Stomach smooth muscle (tissue), 2 donors: ENCODE data around the gene SPC24.
"Not testable (repeated sequence)": the region's sequence is repeated elsewhere in the genome, so short reads cannot be mapped to it uniquely, and the experiment has no call there.

Source experiments
- H3K27ac ChIP-seq: one replicate; pipeline ENCODE4 v1.7.0; 2013; ENCODE audit warnings: mild to moderate bottlenecking, low read length, inconsistent platforms
- H3K27me3 ChIP-seq, 2 donors: one replicate each; pipeline ENCODE4 v1.7.0; 2013; ENCODE audit warnings: low read length in 2 of 2; ENCODE audit not compliant: insufficient read depth in 2 of 2, control insufficient read depth in 1 of 2
- H3K36me3 ChIP-seq, 2 donors: one replicate each; pipeline ENCODE4 v1.7.0; 2013; ENCODE audit warnings: low read length in 2 of 2; ENCODE audit not compliant: control insufficient read depth in 2 of 2, insufficient read depth in 2 of 2
- H3K4me1 ChIP-seq: one replicate; pipeline ENCODE4 v1.7.0; 2013; ENCODE audit warnings: low read length; ENCODE audit not compliant: control insufficient read depth, insufficient read depth
- H3K4me3 ChIP-seq, 2 donors: one replicate each; pipeline ENCODE4 v1.7.0; 2013; ENCODE audit warnings: low read length in 2 of 2
- H3K9ac ChIP-seq, 2 donors: one replicate each; pipeline ENCODE4 v1.7.0; 2013; ENCODE audit warnings: low read length in 2 of 2, mild to moderate bottlenecking in 1 of 2
- H3K9me3 ChIP-seq, 2 donors: one replicate each; pipeline ENCODE4 v1.7.0; 2013; ENCODE audit warnings: low read length in 2 of 2; ENCODE audit not compliant: control insufficient read depth in 2 of 2
- donor health status: healthy.
- donor health status: Pancreatic carcinoma.

The SPC24 gene

GRCh38 chr19:11123114-11123513 is 32.5 kb downstream of the SPC24 start:
- Histone ChIP-seq H3K27ac (no peak overlapping the region), H3K4me1 (peaks cover 4% of the 10 kb centered on the region), H3K36me3 (peaks cover 19 to 26% of the 10 kb centered on the region in 2 donors), H3K27me3 (no peaks in the 10 kb centered on the region), H3K9me3 (no peaks in the 10 kb centered on the region), H3K4me3 (no peak overlapping the region), H3K9ac (no peak overlapping the region)

DNA sequence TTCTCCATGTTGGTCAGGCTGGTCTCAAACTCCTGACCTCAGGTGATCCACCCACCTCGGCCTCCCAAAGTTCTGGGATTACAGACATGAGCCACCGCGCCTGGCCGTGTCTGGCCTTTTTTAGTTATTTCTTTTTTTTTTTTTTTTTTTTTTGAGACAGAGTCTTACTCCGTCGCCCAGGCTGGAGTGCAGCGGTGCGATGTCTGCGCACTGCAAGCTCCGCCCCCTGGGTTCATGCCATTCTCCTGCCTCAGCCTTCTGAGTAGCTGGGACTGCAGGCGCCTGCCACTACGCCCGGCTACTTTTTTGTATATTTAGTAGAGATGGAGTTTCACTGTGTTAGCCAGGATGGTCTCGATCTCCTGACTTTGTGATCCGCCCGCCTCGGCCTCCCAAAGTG is 33.6 kb downstream of the SPC24 start:
- not testable (repeated sequence) for H3K9ac ChIP-seq, H3K4me3 ChIP-seq, H3K27ac ChIP-seq, H3K4me1 ChIP-seq, H3K9me3 ChIP-seq, H3K27me3 ChIP-seq
- peaks cover 18 to 27% of the 10 kb centered on the region in 2 donors for H3K36me3 ChIP-seq

GRCh38 chr19:11116507-11116906 is 39.1 kb downstream of the SPC24 start:
- Histone ChIP-seq H3K4me3 (no peak overlapping the region), H3K9ac (no peak overlapping the region), H3K9me3 (no peaks in the 10 kb centered on the region), H3K27ac (no peak overlapping the region), H3K36me3 (peaks cover 31 to 49% of the 10 kb centered on the region in 2 donors), H3K4me1 (no peaks in the 10 kb centered on the region), H3K27me3 (no peaks in the 10 kb centered on the region)

GRCh38 chr19:11115895-11116446 is 39.6 kb downstream of the SPC24 start:
- H3K4me3 ChIP-seq, result no peak overlapping the region
- H3K4me1 ChIP-seq, result no peaks in the 10 kb centered on the region
- no peak overlapping the region for H3K27ac ChIP-seq
- no peak overlapping the region for H3K9ac ChIP-seq
- no peaks in the 10 kb centered on the region for H3K9me3 ChIP-seq
- H3K36me3 ChIP-seq, result peaks cover 35 to 52% of the 10 kb centered on the region in 2 donors
- H3K27me3 ChIP-seq, result no peaks in the 10 kb centered on the region

- Histone ChIP-seq H3K4me3 (no peak overlapping the region), H3K27me3 (no peaks in the 10 kb centered on the region), H3K36me3 (peaks cover 31 to 45% of the 10 kb centered on the region in 2 donors), H3K4me1 (no peaks in the 10 kb centered on the region), H3K9ac (no peak overlapping the region), H3K27ac (no peak overlapping the region), H3K9me3 (no peaks in the 10 kb centered on the region)
Measured at GRCh38 chr19:11115042-11115441, 40.5 kb downstream of the SPC24 start.

DNA sequence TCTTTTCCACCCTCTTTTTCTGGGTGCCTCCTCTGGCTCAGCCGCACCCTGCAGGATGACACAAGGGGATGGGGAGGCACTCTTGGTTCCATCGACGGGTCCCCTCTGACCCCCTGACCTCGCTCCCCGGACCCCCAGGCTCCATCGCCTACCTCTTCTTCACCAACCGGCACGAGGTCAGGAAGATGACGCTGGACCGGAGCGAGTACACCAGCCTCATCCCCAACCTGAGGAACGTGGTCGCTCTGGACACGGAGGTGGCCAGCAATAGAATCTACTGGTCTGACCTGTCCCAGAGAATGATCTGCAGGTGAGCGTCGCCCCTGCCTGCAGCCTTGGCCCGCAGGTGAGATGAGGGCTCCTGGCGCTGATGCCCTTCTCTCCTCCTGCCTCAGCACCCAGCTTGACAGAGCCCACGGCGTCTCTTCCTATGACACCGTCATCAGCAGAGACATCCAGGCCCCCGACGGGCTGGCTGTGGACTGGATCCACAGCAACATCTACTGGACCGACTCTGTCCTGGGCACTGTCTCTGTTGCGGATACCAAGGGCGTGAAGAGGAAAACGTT is 42.4 kb downstream of the SPC24 start:
- peaks cover 28 to 49% of the 10 kb centered on the region in 2 donors for H3K36me3 ChIP-seq
- no peak overlapping the region for H3K4me3 ChIP-seq
- no peaks in the 10 kb centered on the region for H3K4me1 ChIP-seq
- no peak overlapping the region for H3K27ac ChIP-seq
- H3K9me3 ChIP-seq, result no peaks in the 10 kb centered on the region
- no peaks in the 10 kb centered on the region for H3K27me3 ChIP-seq
- H3K9ac ChIP-seq, result no peak overlapping the region

- H3K27ac ChIP-seq, result no peak overlapping the region
- H3K9me3 ChIP-seq, result no peaks in the 10 kb centered on the region
- H3K4me3 ChIP-seq, result no peak overlapping the region
- peaks cover 30 to 46% of the 10 kb centered on the region in 2 donors for H3K36me3 ChIP-seq
- no peaks in the 10 kb centered on the region for H3K4me1 ChIP-seq
- no peak overlapping the region for H3K9ac ChIP-seq
- H3K27me3 ChIP-seq, result no peaks in the 10 kb centered on the region
Measured at GRCh38 chr19:11111771-11112144, 43.8 kb downstream of the SPC24 start.

DNA sequence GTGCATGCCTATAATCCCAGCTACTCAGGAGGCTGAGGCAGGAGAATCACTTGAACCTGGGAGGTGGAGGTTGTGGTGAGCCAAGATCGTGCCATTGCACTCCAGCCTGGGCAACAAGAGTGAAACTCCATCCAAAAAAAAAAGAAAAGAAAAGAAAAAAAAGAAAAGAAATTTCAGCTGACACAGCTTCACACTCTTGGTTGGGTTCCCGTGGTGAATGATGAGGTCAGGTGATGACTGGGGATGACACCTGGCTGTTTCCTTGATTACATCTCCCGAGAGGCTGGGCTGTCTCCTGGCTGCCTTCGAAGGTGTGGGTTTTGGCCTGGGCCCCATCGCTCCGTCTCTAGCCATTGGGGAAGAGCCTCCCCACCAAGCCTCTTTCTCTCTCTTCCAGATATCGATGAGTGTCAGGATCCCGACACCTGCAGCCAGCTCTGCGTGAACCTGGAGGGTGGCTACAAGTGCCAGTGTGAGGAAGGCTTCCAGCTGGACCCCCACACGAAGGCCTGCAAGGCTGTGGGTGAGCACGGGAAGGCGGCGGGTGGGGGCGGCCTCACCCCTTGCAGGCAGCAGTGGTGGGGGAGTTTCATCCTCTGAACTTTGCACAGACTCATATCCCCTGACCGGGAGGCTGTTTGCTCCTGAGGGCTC is 44.3 kb downstream of the SPC24 start:
- Histone ChIP-seq H3K9me3 (no peaks in the 10 kb centered on the region), H3K4me1 (no peaks in the 10 kb centered on the region), H3K4me3 (no peak overlapping the region), H3K27ac (no peak overlapping the region), H3K9ac (no peak overlapping the region), H3K36me3 (peaks cover 32 to 45% of the 10 kb centered on the region in 2 donors), H3K27me3 (no peaks in the 10 kb centered on the region)

DNA sequence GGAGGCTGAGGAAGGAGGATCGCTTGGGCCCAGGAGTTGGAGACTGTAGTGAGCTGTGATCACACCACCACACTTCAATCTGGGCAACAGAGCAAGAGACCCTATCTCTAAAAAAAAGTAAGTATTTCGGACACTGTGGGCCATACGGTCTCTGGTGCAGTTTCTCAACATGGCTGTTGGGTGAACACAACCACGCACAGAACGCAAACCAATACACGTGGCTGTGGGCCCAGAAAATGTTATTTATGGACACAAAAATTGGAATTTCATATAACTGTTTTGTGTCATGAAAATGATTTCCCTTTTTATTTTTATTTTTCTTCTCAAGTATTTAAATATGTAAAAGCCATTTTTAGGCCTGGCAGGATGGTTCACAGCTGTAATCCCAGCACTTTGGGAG is 46.8 kb downstream of the SPC24 start:
- no peaks in the 10 kb centered on the region for H3K27me3 ChIP-seq
- H3K4me1 ChIP-seq, result no peaks in the 10 kb centered on the region
- no peak overlapping the region for H3K9ac ChIP-seq
- no peak overlapping the region for H3K4me3 ChIP-seq
- H3K36me3 ChIP-seq, result peaks cover 30 to 49% of the 10 kb centered on the region in 2 donors
- H3K27ac ChIP-seq, result no peak overlapping the region
- no peaks in the 10 kb centered on the region for H3K9me3 ChIP-seq

- Histone ChIP-seq H3K27ac (peak overlapping the region; percentile 18), H3K9ac (no peak overlapping the region), H3K27me3 (no peaks in the 10 kb centered on the region), H3K9me3 (no peaks in the 10 kb centered on the region), H3K36me3 (peaks cover 23 to 45% of the 10 kb centered on the region in 2 donors), H3K4me1 (no peaks in the 10 kb centered on the region), H3K4me3 (no peak overlapping the region)
Measured at GRCh38 chr19:11106477-11106876, 49.1 kb downstream of the SPC24 start.

DNA sequence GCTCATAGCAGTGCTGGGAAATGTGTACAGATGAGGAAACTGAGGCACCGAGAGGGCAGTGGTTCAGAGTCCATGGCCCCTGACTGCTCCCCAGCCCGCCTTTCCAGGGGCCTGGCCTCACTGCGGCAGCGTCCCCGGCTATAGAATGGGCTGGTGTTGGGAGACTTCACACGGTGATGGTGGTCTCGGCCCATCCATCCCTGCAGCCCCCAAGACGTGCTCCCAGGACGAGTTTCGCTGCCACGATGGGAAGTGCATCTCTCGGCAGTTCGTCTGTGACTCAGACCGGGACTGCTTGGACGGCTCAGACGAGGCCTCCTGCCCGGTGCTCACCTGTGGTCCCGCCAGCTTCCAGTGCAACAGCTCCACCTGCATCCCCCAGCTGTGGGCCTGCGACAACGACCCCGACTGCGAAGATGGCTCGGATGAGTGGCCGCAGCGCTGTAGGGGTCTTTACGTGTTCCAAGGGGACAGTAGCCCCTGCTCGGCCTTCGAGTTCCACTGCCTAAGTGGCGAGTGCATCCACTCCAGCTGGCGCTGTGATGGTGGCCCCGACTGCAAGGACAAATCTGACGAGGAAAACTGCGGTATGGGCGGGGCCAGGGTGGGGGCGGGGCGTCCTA is 50.5 kb downstream of the SPC24 start:
- no peak overlapping the region for H3K9ac ChIP-seq
- H3K4me3 ChIP-seq, result no peak overlapping the region
- no peaks in the 10 kb centered on the region for H3K4me1 ChIP-seq
- no peak overlapping the region for H3K27ac ChIP-seq
- no peaks in the 10 kb centered on the region for H3K9me3 ChIP-seq
- peaks cover 17 to 47% of the 10 kb centered on the region in 2 donors for H3K36me3 ChIP-seq
- H3K27me3 ChIP-seq, result no peaks in the 10 kb centered on the region
